GM19395 (cell line): ENCODE measurements around the gene RAB23.

Experiments used
- ATAC-seq: cut with Tn5 transposase; IDR thresholded peaks from one replicate; pipeline ENCODE4 v1.9.1; 2021; ENCODE audit warnings: mild to moderate bottlenecking, moderate library complexity; ENCODE audit not compliant: unreplicated experiment

Gene RAB23

GRCh38 chr6:57190140-57190539 is 32.0 kb downstream of the RAB23 start:
- no peak for ATAC-seq

GRCh38 chr6:57183336-57183735 is 38.8 kb downstream of the RAB23 start:
- ATAC-seq, result no peak

GRCh38 chr6:57182017-57182432 is 40.1 kb downstream of the RAB23 start:
- no peak for ATAC-seq

GRCh38 chr6:57180596-57180995 is 41.5 kb downstream of the RAB23 start:
- ATAC-seq, result no peak

- ATAC-seq, result no peak
These were observed 44.4 kb downstream of the RAB23 start for GRCh38 chr6:57177545-57178265.

GRCh38 chr6:57174511-57174907 is 47.6 kb downstream of the RAB23 start:
- no peak for ATAC-seq

GRCh38 chr6:57173886-57174510 is 48.1 kb downstream of the RAB23 start:
- ATAC-seq, result no peak

- peak; percentile 22 for ATAC-seq
These were observed 48.8 kb downstream of the RAB23 start for GRCh38 chr6:57173056-57173885.

GRCh38 chr6:57172136-57173055 is 49.7 kb downstream of the RAB23 start, which contains the start of gene BAG2:
Gene BAG2, plus strand, starts transcription at chr6:57172326. Its CDS starts 372 bp downstream, at chr6:57172698.
- ATAC-seq, result peak; percentile 89

GRCh38 chr6:57165080-57165479 is 57.0 kb downstream of the RAB23 start:
- ATAC-seq, result no peak

GRCh38 chr6:57163956-57164355 is 58.2 kb downstream of the RAB23 start:
- no peak for ATAC-seq

- ATAC-seq, result no peak
These were observed 59.6 kb downstream of the RAB23 start for GRCh38 chr6:57162516-57162915.

GRCh38 chr6:57162028-57162427 is 60.1 kb downstream of the RAB23 start:
- no peak for ATAC-seq

- no peak for ATAC-seq
These were observed 63.0 kb downstream of the RAB23 start for GRCh38 chr6:57159127-57159526.

- no peak for ATAC-seq
These were observed 63.4 kb downstream of the RAB23 start for GRCh38 chr6:57158658-57159057.

GRCh38 chr6:57147955-57148858 is 73.9 kb downstream of the RAB23 start:
- ATAC-seq, result no peak

- ATAC-seq, result no peak
These were observed 74.7 kb downstream of the RAB23 start for GRCh38 chr6:57147401-57147800.

GRCh38 chr6:57143690-57144089 is 78.4 kb downstream of the RAB23 start:
- no peak for ATAC-seq

GRCh38 chr6:57142178-57142525 is 80.0 kb downstream of the RAB23 start:
- ATAC-seq, result no peak
